NCI-H82 treated with DMSO at 0.1 percent for 48 hours (cell line): ENCODE data around the gene CABLES2.

Experiments used
- DNase-seq: peaks from one replicate; lab custom pipeline; 2025; ENCODE audit not compliant: unreplicated experiment; lab: John Stamatoyannopoulos, UW

Gene CABLES2

GRCh38 chr20:62407221-62407992, at the start of gene CABLES2:
CABLES2 (minus strand) TSS chr20:62407285; CDS start chr20:62407276, 9 bp downstream.
- DNase-seq: peak; percentile 63

GRCh38 chr20:62455929-62456328, 48.8 kb upstream of the CABLES2 start:
- no peak for DNase-seq

- peak; percentile 21 for DNase-seq
Observed at GRCh38 chr20:62454904-62455636, 48.0 kb upstream of the CABLES2 start.

GRCh38 chr20:62453186-62453808, 46.2 kb upstream of the CABLES2 start:
- no peak for DNase-seq

- no peak for DNase-seq
Observed at GRCh38 chr20:62452475-62453095, 45.5 kb upstream of the CABLES2 start.

GRCh38 chr20:62451970-62452369, 44.9 kb upstream of the CABLES2 start:
- no peak for DNase-seq

GRCh38 chr20:62451156-62451767, 44.2 kb upstream of the CABLES2 start:
- DNase-seq: no peak

GRCh38 chr20:62449951-62450691, 43.0 kb upstream of the CABLES2 start:
- DNase-seq: no peak

GRCh38 chr20:62448788-62449187, 41.7 kb upstream of the CABLES2 start:
- no peak for DNase-seq

GRCh38 chr20:62448038-62448437, 41.0 kb upstream of the CABLES2 start:
- no peak for DNase-seq

GRCh38 chr20:62446888-62447869, 40.1 kb upstream of the CABLES2 start:
- DNase-seq: no peak

GRCh38 chr20:62446481-62446880, 39.4 kb upstream of the CABLES2 start:
- DNase-seq: no peak

- no peak for DNase-seq
Observed at GRCh38 chr20:62445553-62446340, 38.7 kb upstream of the CABLES2 start.

GRCh38 chr20:62444286-62444685, 37.2 kb upstream of the CABLES2 start:
- DNase-seq: no peak

GRCh38 chr20:62441987-62442539, 35.0 kb upstream of the CABLES2 start:
- no peak for DNase-seq

GRCh38 chr20:62439218-62439617, 32.1 kb upstream of the CABLES2 start:
- no peak for DNase-seq

GRCh38 chr20:62437927-62438326, 30.8 kb upstream of the CABLES2 start:
- no peak for DNase-seq

- no peak for DNase-seq
Observed at GRCh38 chr20:62437496-62437895, 30.4 kb upstream of the CABLES2 start.
